Caco-2 (cell line): ENCODE data around the gene RPS6KA5. TPM values are rescaled to one million over a fixed set of nuclear protein-coding genes. Genes with fewer than 3 reads are reported as not detected.

Experiments
- BruUV-seq: library from RNA; stranded (reverse); fragments of 400-500 nt; replicated peaks from 2 replicates; lab custom pipeline; 2021; lab: Mats Ljungman, UMichigan
- CTCF ChIA-PET: fragments of 300-600 bp; sonication (Branson Sonifier 250); formaldehyde crosslinking; loops from one replicate; lab custom pipeline; 2022; ENCODE audit warnings: antibody characterized with exemption; lab: Charles Lee
- POLR2A ChIA-PET: fragments of 300-600 bp; sonication (Branson Sonifier 250); formaldehyde crosslinking; loops from one replicate; lab custom pipeline; 2022; ENCODE audit warnings: antibody characterized with exemption; lab: Charles Lee
- DNase-seq, 2 experiments: peaks; one replicate each; pipeline versions ENCODE4 v3.0.0 to v3.0.0-alpha.2; 2020 to 2022
- H3K27me3 ChIP-seq: replicated peaks from 2 replicates; pipeline ENCODE4 v1.6.0; 2011; ENCODE audit warnings: low read length; ENCODE audit not compliant: control insufficient read depth, insufficient read depth
- H3K36me3 ChIP-seq: 2 replicates; pipeline ENCODE4 v1.5.1; 2011; ENCODE audit warnings: low read length; ENCODE audit not compliant: control insufficient read depth, insufficient read depth
- H3K4me1 ChIP-seq: fragments of 250-450 bp; sonication (Bioruptor Pico); 2 replicates; pipeline ENCODE4 v1.5.1; 2020; ENCODE audit warnings: mild to moderate bottlenecking
- H3K4me3 ChIP-seq: 2 replicates; pipeline ENCODE4 v1.5.1; 2011; ENCODE audit warnings: low read depth, mild to moderate bottlenecking, control low read depth, low read length
- H3K9me3 ChIP-seq: fragments of 250-450 bp; sonication (Bioruptor Pico); 2 replicates; pipeline ENCODE4 v1.5.1; 2020; ENCODE audit warnings: mild to moderate bottlenecking, moderate library complexity
- H3K27ac Mint-ChIP-seq: one replicate; pipeline ENCODE4 v1.8.0; 2022; ENCODE audit warnings: mixed read lengths; ENCODE audit not compliant: unreplicated experiment
- H3K27me3 Mint-ChIP-seq: one replicate; pipeline ENCODE4 v1.8.0; 2022; ENCODE audit warnings: mixed read lengths; ENCODE audit not compliant: insufficient read depth, unreplicated experiment
- H3K36me3 Mint-ChIP-seq: one replicate; pipeline ENCODE4 v1.8.0; 2022; ENCODE audit warnings: mild to moderate bottlenecking, mixed read lengths; ENCODE audit not compliant: insufficient read depth, unreplicated experiment
- H3K4me1 Mint-ChIP-seq: one replicate; pipeline ENCODE4 v1.8.0; 2022; ENCODE audit warnings: low read depth, mixed read lengths; ENCODE audit not compliant: unreplicated experiment
- H3K4me3 Mint-ChIP-seq: one replicate; pipeline ENCODE4 v1.8.0; 2022; ENCODE audit warnings: mild to moderate bottlenecking, moderate library complexity, mixed read lengths; ENCODE audit not compliant: unreplicated experiment
- H3K9me3 Mint-ChIP-seq: one replicate; pipeline ENCODE4 v1.8.0; 2022; ENCODE audit warnings: mixed read lengths; ENCODE audit not compliant: unreplicated experiment
- CTCF ChIP-seq, 2 experiments: fragments of 200-600 bp in 1 of 2; IDR thresholded peaks; 1 replicate in 1 of 2; 2 replicates in 1 of 2; pipeline versions ENCODE4 v1.5.1 to v1.8.0; 2011 to 2022; ENCODE audit warnings: antibody characterized with exemption in 1 of 2, control low read depth in 1 of 2, inconsistent platforms in 1 of 2, low read depth in 1 of 2, low read length in 1 of 2, mild to moderate bottlenecking in 1 of 2, moderate library complexity in 1 of 2; ENCODE audit not compliant: insufficient read depth in 1 of 2, severe bottlenecking in 1 of 2, unreplicated experiment in 1 of 2
- intact Hi-C: fragments of 100-400 bp; cut with micrococcal nuclease; formaldehyde crosslinking; loops from one replicate; pipeline ENCODE4 v1.10.0; 2022; ENCODE audit not compliant: unreplicated experiment
- total RNA-seq: library from RNA; stranded (reverse); gene quantifications from 2 replicates; pipeline ENCODE4 v1.2.3, GENCODE V29; 2022

The RPS6KA5 gene
- total RNA-seq, 1 experiment from 2014 or later: 5.7 TPM

- Mint-ChIP-seq H3K27me3 (no peaks in the 10 kb centered on the region), H3K4me1 (no peaks in the 10 kb centered on the region), H3K27ac (no peak overlapping the region), H3K9me3 (no peaks in the 10 kb centered on the region), H3K4me3 (no peak overlapping the region), H3K36me3 (no peaks in the 10 kb centered on the region)
- ChIA-PET CTCF (no interaction called here), POLR2A (no interaction called here)
- DNase-seq: no peak
- no peaks in the 10 kb centered on the region for H3K4me1 ChIP-seq
- H3K36me3 ChIP-seq: no peaks in the 10 kb centered on the region
- intact Hi-C loops: no loop called here
- TF ChIP-seq CTCF (IDR thresholded peaks at IDR 0.05; ENCODE audit: insufficient read depth in 1 of 2, low read depth in 1 of 2, low read length in 1 of 2, severe bottlenecking in 1 of 2, unreplicated experiment in 1 of 2): no peak
- H3K27me3 ChIP-seq: no peaks in the 10 kb centered on the region
- no peak overlapping the region for H3K4me3 ChIP-seq
- H3K9me3 ChIP-seq: no peaks in the 10 kb centered on the region
- BruUV-seq: no TSS peak
Observed at GRCh38 chr14:90874599-90874998, 185.8 kb downstream of the RPS6KA5 start.

GRCh38 chr14:90871605-90872233 lies 188.7 kb downstream of the RPS6KA5 start:
- Mint-ChIP-seq H3K27ac (no peak overlapping the region), H3K4me3 (no peak overlapping the region), H3K27me3 (no peaks in the 10 kb centered on the region), H3K4me1 (no peaks in the 10 kb centered on the region), H3K36me3 (no peaks in the 10 kb centered on the region), H3K9me3 (no peaks in the 10 kb centered on the region)
- Histone ChIP-seq H3K4me3 (no peak overlapping the region), H3K4me1 (no peaks in the 10 kb centered on the region), H3K27me3 (no peaks in the 10 kb centered on the region), H3K9me3 (no peaks in the 10 kb centered on the region), H3K36me3 (no peaks in the 10 kb centered on the region)
- no TSS peak for BruUV-seq
- DNase-seq: no peak
- TF ChIP-seq CTCF (IDR thresholded peaks at IDR 0.05; ENCODE audit: insufficient read depth in 1 of 2, low read depth in 1 of 2, low read length in 1 of 2, severe bottlenecking in 1 of 2, unreplicated experiment in 1 of 2): no peak
- ChIA-PET POLR2A (no interaction called here), CTCF (no interaction called here)
- intact Hi-C loops: no loop called here

GRCh38 chr14:90870950-90871604 lies 189.4 kb downstream of the RPS6KA5 start:
- H3K9me3 ChIP-seq: no peaks in the 10 kb centered on the region
- no peak for TF ChIP-seq CTCF (IDR thresholded peaks at IDR 0.05; ENCODE audit: insufficient read depth in 1 of 2, low read depth in 1 of 2, low read length in 1 of 2, severe bottlenecking in 1 of 2, unreplicated experiment in 1 of 2)
- POLR2A ChIA-PET: no interaction called here
- no TSS peak for BruUV-seq
- H3K27me3 ChIP-seq: no peaks in the 10 kb centered on the region
- no peak overlapping the region for H3K4me3 ChIP-seq
- Mint-ChIP-seq H3K4me1 (no peaks in the 10 kb centered on the region), H3K36me3 (no peaks in the 10 kb centered on the region), H3K27ac (no peak overlapping the region), H3K4me3 (no peak overlapping the region), H3K27me3 (no peaks in the 10 kb centered on the region), H3K9me3 (no peaks in the 10 kb centered on the region)
- CTCF ChIA-PET: no interaction called here
- no peaks in the 10 kb centered on the region for H3K36me3 ChIP-seq
- DNase-seq: no peak
- no peaks in the 10 kb centered on the region for H3K4me1 ChIP-seq
- intact Hi-C loops: no loop called here
